Mucosa of descending colon (tissue), 3 donors: ENCODE data around the gene KCTD11. TPM values are rescaled to one million over a fixed set of nuclear protein-coding genes. Genes with fewer than 3 reads are reported as not detected.

Experiments
- ATAC-seq: fragments of 200-7000 bp; cut with Tn5 transposase; one replicate; pipeline ENCODE4 v1.9.1; 2020; ENCODE audit warnings: mild to moderate bottlenecking, moderate library complexity
- DNase-seq, 3 donors: peaks; one replicate each; pipeline ENCODE4 v3.0.0-alpha.2; 2020
- H3K36me3 ChIP-seq: fragments of 200-600 bp; one replicate; pipeline ENCODE4 v1.8.0; 2021; ENCODE audit warnings: low read depth, mild to moderate bottlenecking
- H3K4me1 ChIP-seq: fragments of 200-600 bp; one replicate; pipeline ENCODE4 v1.8.0; 2021; ENCODE audit warnings: low read depth, mild to moderate bottlenecking
- H3K4me3 ChIP-seq: fragments of 200-600 bp; one replicate; pipeline ENCODE4 v1.8.0; 2021; ENCODE audit warnings: mild to moderate bottlenecking
- H3K9me3 ChIP-seq: fragments of 200-600 bp; one replicate; pipeline ENCODE4 v1.8.0; 2021; ENCODE audit warnings: mild to moderate bottlenecking
- intact Hi-C, 2 donors: fragments of 100-400 bp; cut with DNase I in 1 of 2; cut with micrococcal nuclease in 1 of 2; formaldehyde crosslinking; loops; one replicate each; pipeline versions ENCODE4 v1.11.0 to v1.11.1; 2022; cut with DNase I, micrococcal nuclease
- total RNA-seq, 3 donors: library from RNA; stranded (reverse); fragmentation: NEBNext Ultra II Directional in 2 of 3; extraction: Animal tissue kit (Norgen Biotek cat#: 25700) in 2 of 3; gene quantifications; one replicate each; pipeline versions ENCODE4 v1.2.1 to v1.2.4, GENCODE V29; 2021 to 2023
- TF ChIP-seq, protein P1 (sequence below): fragments of 200-600 bp; IDR thresholded peaks from one replicate; pipeline ENCODE4 v1.8.0; 2022; ENCODE audit warnings: antibody characterized with exemption, mild to moderate bottlenecking
- donor health status: DM: no; HTN: no; CAD: no; lungs with moderate emphysema.
- donor health status: DM: no; HTN: no; CAD: no.
- donor health status: DM: no; HTN: yes; CAD: no.

The KCTD11 gene
- total RNA-seq, 3 donors from 2014 or later: 8.2 to 10.3 (median 8.5) TPM

DNA sequence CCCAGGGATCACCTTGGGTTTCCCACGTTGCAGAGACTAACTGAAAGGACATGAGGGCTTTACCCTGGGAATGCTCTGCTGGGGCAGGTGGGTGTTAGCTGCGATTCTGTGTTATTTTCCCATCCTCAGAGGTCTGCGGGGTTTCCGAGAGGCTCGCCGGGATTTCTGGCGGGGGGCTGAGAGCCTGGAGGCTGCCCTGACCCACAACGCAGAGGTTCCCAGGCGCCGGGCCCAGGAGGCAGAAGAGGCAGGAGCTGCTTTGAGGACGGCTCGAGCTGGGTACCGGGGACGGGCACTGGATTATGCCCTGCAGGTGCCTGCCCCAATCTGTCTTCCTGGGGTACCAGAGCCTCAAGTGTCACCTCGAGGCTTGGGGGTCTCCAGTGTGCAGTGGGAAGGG is 8.7 kb upstream of the KCTD11 start:
- DNase-seq (no peak), ATAC-seq (no peak)
- intact Hi-C loops: loop anchor here in 1 of 2 donors (10.0 kb wide), 1 partner anchor 68 kb away; no protein-coding TSS in a partner anchor
- Histone ChIP-seq H3K4me3 (no peak overlapping the region), H3K36me3 (no peaks in the 10 kb centered on the region), H3K4me1 (no peaks in the 10 kb centered on the region), H3K9me3 (no peaks in the 10 kb centered on the region)
- TF ChIP-seq, protein P1, sequence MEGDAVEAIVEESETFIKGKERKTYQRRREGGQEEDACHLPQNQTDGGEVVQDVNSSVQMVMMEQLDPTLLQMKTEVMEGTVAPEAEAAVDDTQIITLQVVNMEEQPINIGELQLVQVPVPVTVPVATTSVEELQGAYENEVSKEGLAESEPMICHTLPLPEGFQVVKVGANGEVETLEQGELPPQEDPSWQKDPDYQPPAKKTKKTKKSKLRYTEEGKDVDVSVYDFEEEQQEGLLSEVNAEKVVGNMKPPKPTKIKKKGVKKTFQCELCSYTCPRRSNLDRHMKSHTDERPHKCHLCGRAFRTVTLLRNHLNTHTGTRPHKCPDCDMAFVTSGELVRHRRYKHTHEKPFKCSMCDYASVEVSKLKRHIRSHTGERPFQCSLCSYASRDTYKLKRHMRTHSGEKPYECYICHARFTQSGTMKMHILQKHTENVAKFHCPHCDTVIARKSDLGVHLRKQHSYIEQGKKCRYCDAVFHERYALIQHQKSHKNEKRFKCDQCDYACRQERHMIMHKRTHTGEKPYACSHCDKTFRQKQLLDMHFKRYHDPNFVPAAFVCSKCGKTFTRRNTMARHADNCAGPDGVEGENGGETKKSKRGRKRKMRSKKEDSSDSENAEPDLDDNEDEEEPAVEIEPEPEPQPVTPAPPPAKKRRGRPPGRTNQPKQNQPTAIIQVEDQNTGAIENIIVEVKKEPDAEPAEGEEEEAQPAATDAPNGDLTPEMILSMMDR: no peak

DNA sequence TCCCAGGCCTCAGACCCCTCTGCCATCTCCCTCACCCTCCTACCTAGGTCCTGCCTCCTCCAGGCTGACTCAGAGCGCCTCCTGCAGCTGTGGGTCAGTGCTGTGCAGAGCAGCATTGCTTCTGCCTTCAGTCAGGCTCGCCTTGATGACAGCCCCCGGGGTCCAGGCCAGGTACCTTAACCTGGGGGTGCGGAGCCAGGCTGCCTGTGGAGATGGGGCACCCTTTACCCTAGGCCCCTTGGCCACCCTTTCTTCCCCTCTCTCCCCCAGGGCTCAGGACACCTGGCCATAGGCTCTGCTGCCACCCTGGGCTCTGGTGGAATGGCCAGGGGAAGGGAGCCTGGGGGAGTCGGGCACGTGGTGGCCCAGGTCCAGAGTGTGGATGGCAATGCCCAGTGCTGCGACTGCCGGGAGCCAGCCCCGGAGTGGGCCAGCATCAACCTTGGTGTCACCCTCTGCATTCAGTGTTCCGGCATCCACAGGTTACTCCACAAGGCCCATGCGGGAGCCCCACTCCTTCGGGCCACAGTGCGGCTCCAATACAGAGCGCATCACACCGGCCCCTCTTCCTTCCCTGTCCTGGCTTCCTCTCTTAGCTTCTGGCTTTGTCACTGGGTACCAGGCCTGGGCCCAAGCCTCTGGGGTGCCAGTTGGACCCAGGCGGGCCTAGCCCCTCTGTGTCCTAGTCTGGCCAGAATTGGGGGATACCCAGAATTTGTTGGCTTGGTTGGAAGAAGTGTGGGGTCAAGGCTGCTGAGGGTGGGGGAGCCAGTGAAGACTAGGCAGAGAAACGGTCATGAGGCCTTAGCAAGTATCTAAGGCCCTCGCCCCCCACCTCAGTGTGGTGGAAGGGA is 5.0 kb upstream of the KCTD11 start:
- intact Hi-C loops: loop anchor here in 1 of 2 donors (10.0 kb wide), 1 partner anchor 72 kb away; no protein-coding TSS in a partner anchor
- peaks cover 2% of the 10 kb centered on the region for H3K36me3 ChIP-seq
- H3K4me3 ChIP-seq: no peak overlapping the region
- no peak for DNase-seq
- H3K4me1 ChIP-seq: peaks cover 9% of the 10 kb centered on the region
- no peak for ATAC-seq
- TF ChIP-seq, protein P1: no peak
- no peaks in the 10 kb centered on the region for H3K9me3 ChIP-seq

DNA sequence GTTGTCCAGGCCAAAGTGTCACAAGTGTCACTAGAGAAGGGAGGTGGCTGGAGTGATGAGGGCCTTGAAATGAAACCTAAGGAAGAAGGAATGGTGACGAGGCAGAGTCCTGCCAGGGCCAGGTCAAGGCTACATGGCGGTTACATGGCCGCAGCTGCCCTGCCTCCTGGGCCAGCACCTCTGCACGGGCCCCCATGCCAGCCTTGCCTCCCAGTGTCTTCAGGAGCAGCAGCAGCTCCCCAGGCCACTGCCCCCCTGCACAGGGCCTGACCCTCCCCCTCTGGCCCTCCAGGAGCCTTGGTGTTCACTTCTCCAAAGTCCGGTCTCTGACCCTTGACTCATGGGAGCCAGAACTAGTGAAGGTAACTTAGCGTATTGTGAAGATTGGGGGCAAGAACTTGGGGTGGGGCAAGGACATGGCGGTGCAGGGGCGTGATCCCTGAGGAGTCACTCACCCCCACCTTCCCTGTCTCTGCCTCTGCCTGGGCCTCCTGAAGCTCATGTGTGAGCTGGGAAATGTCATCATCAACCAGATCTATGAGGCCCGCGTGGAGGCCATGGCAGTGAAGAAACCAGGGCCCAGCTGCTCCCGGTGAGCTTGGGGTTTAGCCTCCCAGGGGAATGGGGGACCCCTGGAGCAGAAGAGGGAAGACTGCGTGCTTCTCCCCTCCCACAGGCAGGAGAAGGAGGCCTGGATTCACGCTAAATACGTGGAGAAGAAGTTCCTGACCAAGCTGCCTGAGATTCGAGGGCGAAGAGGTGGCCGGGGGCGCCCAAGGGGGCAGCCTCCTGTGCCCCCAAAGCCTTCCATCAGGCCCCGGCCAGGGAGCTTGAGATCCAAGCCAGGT is 4.1 kb upstream of the KCTD11 start:
- intact Hi-C loops: loop anchor here in 1 of 2 donors (10.0 kb wide), 1 partner anchor 73 kb away; no protein-coding TSS in a partner anchor
- H3K36me3 ChIP-seq: peaks cover 2% of the 10 kb centered on the region
- H3K4me3 ChIP-seq: no peak overlapping the region
- no peaks in the 10 kb centered on the region for H3K9me3 ChIP-seq
- DNase-seq: no peak
- peaks cover 14% of the 10 kb centered on the region for H3K4me1 ChIP-seq
- TF ChIP-seq, protein P1: no peak
- ATAC-seq: no peak

DNA sequence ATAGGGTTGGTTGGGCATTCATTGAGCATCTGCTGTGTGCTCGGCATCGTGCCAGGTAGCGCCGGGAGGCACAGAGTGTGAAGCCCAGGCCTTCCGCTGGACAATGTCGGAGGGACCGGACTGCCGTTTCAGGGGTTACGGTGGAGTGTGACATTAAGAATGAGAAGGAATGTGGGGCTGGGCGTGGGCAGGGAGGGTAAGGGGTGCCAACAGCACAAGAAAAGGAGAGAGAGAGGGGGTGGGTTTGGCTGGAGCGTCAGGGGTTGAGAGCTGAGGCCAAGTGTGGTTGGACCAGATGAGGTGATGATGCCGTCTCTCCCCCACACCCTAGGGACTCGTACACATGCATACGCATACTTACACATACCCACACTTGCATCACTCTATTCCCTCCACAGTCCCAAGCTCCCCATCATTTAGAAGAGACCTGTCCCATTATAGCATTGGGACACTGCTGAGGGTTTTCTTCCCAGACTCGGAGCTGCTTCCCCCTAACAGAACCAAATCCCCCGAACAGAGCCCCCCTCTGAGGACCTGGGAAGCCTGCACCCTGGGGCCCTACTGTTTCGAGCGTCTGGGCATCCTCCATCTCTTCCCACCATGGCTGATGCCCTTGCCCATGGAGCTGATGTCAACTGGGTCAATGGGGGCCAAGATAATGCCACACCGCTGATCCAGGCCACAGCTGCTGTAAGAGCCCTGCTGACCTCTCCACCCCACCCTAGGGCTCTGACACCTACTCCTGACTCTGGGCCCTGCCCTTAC is 3.3 kb upstream of the KCTD11 start:
- ATAC-seq (no peak), DNase-seq (no peak)
- Histone ChIP-seq H3K4me1 (peaks cover 19% of the 10 kb centered on the region), H3K4me3 (no peak overlapping the region), H3K9me3 (no peaks in the 10 kb centered on the region), H3K36me3 (peaks cover 2% of the 10 kb centered on the region)
- TF ChIP-seq, protein P1: no peak
- intact Hi-C loops: loop anchor here in 1 of 2 donors (10.0 kb wide), 1 partner anchor 74 kb away; no protein-coding TSS in a partner anchor

DNA sequence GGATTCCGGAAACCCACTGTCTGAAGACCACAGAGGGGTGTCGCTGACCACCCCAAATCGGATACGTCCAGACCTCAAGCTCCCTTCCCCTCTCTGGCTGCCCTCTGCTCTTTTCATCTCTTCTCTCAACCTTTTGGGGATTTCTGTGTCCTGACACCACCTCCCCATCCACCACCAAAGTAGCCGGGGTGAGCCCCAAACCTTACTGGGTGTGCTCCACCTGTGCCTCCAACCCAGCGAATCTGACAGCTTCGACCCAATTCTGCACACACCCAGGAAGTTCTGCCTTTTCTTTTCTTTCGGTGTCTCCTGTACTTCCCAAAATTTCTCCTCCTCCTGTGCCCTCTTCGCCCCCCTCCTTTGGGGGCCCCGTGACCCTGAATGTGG is 534 bp downstream of the KCTD11 start:
- intact Hi-C loops: no loop called here
- H3K4me1 ChIP-seq: peaks cover 28% of the 10 kb centered on the region

More for the DNA sequence above, 534 bp downstream of the KCTD11 start:
- ATAC-seq (no peak), DNase-seq (no peak)
- peak overlapping the region; percentile 56 for H3K4me3 ChIP-seq
- TF ChIP-seq, protein P1: no peak
- H3K36me3 ChIP-seq: peaks cover 2% of the 10 kb centered on the region
- no peaks in the 10 kb centered on the region for H3K9me3 ChIP-seq
